Left ventricle myocardium inferior (tissue), 1 donor: ENCODE results near the gene KIAA1755. TPM values are rescaled to one million over a fixed set of nuclear protein-coding genes. Genes with fewer than 3 reads are reported as not detected.
A peak's percentile ranks its signal among the peaks of the same experiment; 100 is the strongest.

Experiments
- DNase-seq: peaks from one replicate; pipeline ENCODE4 v3.0.0-alpha.2; 2020
- H3K27ac ChIP-seq: fragments of 200-600 bp; replicated peaks from 2 replicates; pipeline ENCODE4 v1.8.0; 2021
- H3K27me3 ChIP-seq: fragments of 200-600 bp; 2 replicates; pipeline ENCODE4 v1.8.0; 2021; ENCODE audit warnings: low read depth
- H3K36me3 ChIP-seq: fragments of 200-600 bp; 2 replicates; pipeline ENCODE4 v1.8.0; 2021
- H3K4me1 ChIP-seq: fragments of 200-600 bp; 2 replicates; pipeline ENCODE4 v1.8.0; 2021
- H3K4me3 ChIP-seq: fragments of 200-600 bp; 2 replicates; pipeline ENCODE4 v1.8.0; 2021; ENCODE audit warnings: mild to moderate bottlenecking, moderate library complexity
- H3K9me3 ChIP-seq: fragments of 200-600 bp; replicated peaks from 2 replicates; pipeline ENCODE4 v1.8.0; 2021
- CTCF ChIP-seq: fragments of 200-600 bp; IDR thresholded peaks from 2 replicates; pipeline ENCODE4 v1.8.0; 2021; ENCODE audit warnings: antibody characterized with exemption, mild to moderate bottlenecking, borderline replicate concordance
- intact Hi-C: fragments of 100-400 bp; cut with micrococcal nuclease; formaldehyde crosslinking; loops from one replicate; pipeline ENCODE4 v1.11.0; 2022
- total RNA-seq: library from RNA; stranded (reverse); fragmentation: NEBNext Ultra II Directional; extraction: Animal tissue kit (Norgen Biotek cat#: 25700); gene quantifications from one replicate; pipeline ENCODE4 v1.2.1, GENCODE V29; 2021
- donor health status: DM: no; HTN: yes; CAD: no; lungs with severe emphysema.

KIAA1755 gene
- total RNA-seq, 1 donor from 2014 or later = 7.1 TPM

GRCh38 chr20:38178581-38178980 lies 82.0 kb downstream of the KIAA1755 start:
- no peak for TF ChIP-seq CTCF
- H3K4me1 ChIP-seq = no peaks in the 10 kb centered on the region
- no peak for DNase-seq
- no peaks in the 10 kb centered on the region for H3K27me3 ChIP-seq
- intact Hi-C loops = no loop called here
- peaks cover 13% of the 10 kb centered on the region for H3K9me3 ChIP-seq
- no peak overlapping the region for H3K27ac ChIP-seq
- H3K4me3 ChIP-seq = no peak overlapping the region
- no peaks in the 10 kb centered on the region for H3K36me3 ChIP-seq

- H3K4me3 ChIP-seq = no peak overlapping the region
- H3K36me3 ChIP-seq = no peaks in the 10 kb centered on the region
- DNase-seq = no peak
- peaks cover 13% of the 10 kb centered on the region for H3K9me3 ChIP-seq
- no peak overlapping the region for H3K27ac ChIP-seq
- intact Hi-C loops = no loop called here
- no peak for TF ChIP-seq CTCF
- H3K4me1 ChIP-seq = no peaks in the 10 kb centered on the region
- no peaks in the 10 kb centered on the region for H3K27me3 ChIP-seq
Measured at GRCh38 chr20:38178065-38178491, 82.5 kb downstream of the KIAA1755 start.

GRCh38 chr20:38177201-38177600 lies 83.3 kb downstream of the KIAA1755 start:
- DNase-seq = no peak
- Histone ChIP-seq H3K36me3 (no peaks in the 10 kb centered on the region), H3K27ac (no peak overlapping the region), H3K27me3 (no peaks in the 10 kb centered on the region), H3K9me3 (peaks cover 10% of the 10 kb centered on the region), H3K4me1 (no peaks in the 10 kb centered on the region), H3K4me3 (no peak overlapping the region)
- intact Hi-C loops = no loop called here
- no peak for TF ChIP-seq CTCF

- DNase-seq = no peak
- Histone ChIP-seq H3K36me3 (no peaks in the 10 kb centered on the region), H3K4me3 (no peak overlapping the region), H3K27me3 (no peaks in the 10 kb centered on the region), H3K27ac (no peak overlapping the region), H3K9me3 (no peaks in the 10 kb centered on the region), H3K4me1 (peaks cover 8% of the 10 kb centered on the region)
- TF ChIP-seq CTCF = no peak
- intact Hi-C loops = no loop called here
Measured at GRCh38 chr20:38175304-38176180, 85.0 kb downstream of the KIAA1755 start.

GRCh38 chr20:38173237-38174156 lies 87.0 kb downstream of the KIAA1755 start:
- Histone ChIP-seq H3K36me3 (no peaks in the 10 kb centered on the region), H3K9me3 (no peaks in the 10 kb centered on the region), H3K4me1 (peaks cover 16% of the 10 kb centered on the region), H3K4me3 (no peak overlapping the region), H3K27me3 (no peaks in the 10 kb centered on the region), H3K27ac (no peak overlapping the region)
- no peak for TF ChIP-seq CTCF
- intact Hi-C loops = no loop called here
- peak; percentile 46 for DNase-seq
